ENCODE measurements around the gene TRPC4AP. TPM values are rescaled to one million over a fixed set of nuclear protein-coding genes. Genes with fewer than 3 reads are reported as not detected.
"Not testable (repeated sequence)": the region's sequence is repeated elsewhere in the genome, so short reads cannot be mapped to it uniquely, and the experiment has no call there.

TRPC4AP gene
- total and polyA plus RNA-seq, 2 donors, result 24.6 to 57.3 TPM

- peak in 1 of 9 donors; percentile 5 for DNase-seq (ENCODE audit: low read depth in 6 of 9, low spot score in 9 of 9)
- Histone ChIP-seq H3K9me3 (ENCODE audit: control insufficient read depth in 2 of 2, insufficient read depth in 1 of 2, low read length in 1 of 2) (no peaks in the 10 kb centered on the region), H3K36me3 (ENCODE audit: control insufficient read depth in 2 of 2, insufficient read depth in 2 of 2, low read length in 1 of 2) (peaks cover 4 to 12% of the 10 kb centered on the region in 2 donors), H3K4me1 (ENCODE audit: control insufficient read depth in 2 of 2, insufficient read depth in 2 of 2, low read length in 2 of 2) (peaks cover 12 to 28% of the 10 kb centered on the region in 2 donors), H3K4me3 (ENCODE audit: low read length in 2 of 2) (no peak overlapping the region), H3K27ac (ENCODE audit: low read depth in 1 of 2, low read length in 1 of 2) (no peak overlapping the region), H3K27me3 (ENCODE audit: control insufficient read depth in 2 of 2, insufficient read depth in 1 of 2, low read length in 1 of 2) (no peaks in the 10 kb centered on the region)
- 96% methylated on average over 2 of the region's 2 CpGs for WGBS
Measured at GRCh38 chr20:35088231-35089145, 4.1 kb downstream of the TRPC4AP start.

- H3K36me3 ChIP-seq (ENCODE audit: control insufficient read depth in 2 of 2, insufficient read depth in 2 of 2, low read length in 1 of 2), result peaks cover 4 to 12% of the 10 kb centered on the region in 2 donors
- no peaks in the 10 kb centered on the region for H3K27me3 ChIP-seq (ENCODE audit: control insufficient read depth in 2 of 2, insufficient read depth in 1 of 2, low read length in 1 of 2)
- WGBS, result 94% methylated on average over 5 of the region's 5 CpGs
- H3K4me1 ChIP-seq (ENCODE audit: control insufficient read depth in 2 of 2, insufficient read depth in 2 of 2, low read length in 2 of 2), result peaks cover 12 to 24% of the 10 kb centered on the region in 2 donors
- no peak overlapping the region for H3K27ac ChIP-seq (ENCODE audit: low read depth in 1 of 2, low read length in 1 of 2)
- H3K9me3 ChIP-seq (ENCODE audit: control insufficient read depth in 2 of 2, insufficient read depth in 1 of 2, low read length in 1 of 2), result no peaks in the 10 kb centered on the region
- H3K4me3 ChIP-seq (ENCODE audit: low read length in 2 of 2), result no peak overlapping the region
- no peak for DNase-seq (ENCODE audit: low read depth in 6 of 9, low spot score in 9 of 9)
Measured at GRCh38 chr20:35087791-35088190, 4.8 kb downstream of the TRPC4AP start.

DNA sequence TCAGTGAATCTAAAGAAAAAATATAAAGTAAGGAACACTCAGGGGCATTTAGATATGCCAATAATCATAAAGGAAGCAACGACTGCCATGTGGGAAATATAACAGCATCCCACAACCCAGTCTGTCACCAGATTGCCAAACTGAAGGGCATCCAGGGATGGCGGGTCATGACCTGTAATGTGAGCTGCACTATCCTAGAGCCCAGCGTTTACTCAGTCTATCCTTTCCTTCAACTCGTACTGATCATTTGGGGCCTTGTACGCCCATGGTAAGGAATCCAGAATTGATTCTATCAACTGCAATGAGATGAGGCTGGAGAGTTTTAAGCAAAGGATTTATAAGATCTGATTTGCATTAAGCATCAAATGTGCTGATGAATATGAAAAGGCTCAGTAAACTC lies 5.3 kb downstream of the TRPC4AP start:
- Histone ChIP-seq H3K27ac (ENCODE audit: low read depth in 1 of 2, low read length in 1 of 2) (no peak overlapping the region), H3K4me1 (ENCODE audit: control insufficient read depth in 2 of 2, insufficient read depth in 2 of 2, low read length in 2 of 2) (peaks cover 12 to 23% of the 10 kb centered on the region in 2 donors), H3K36me3 (ENCODE audit: control insufficient read depth in 2 of 2, insufficient read depth in 2 of 2, low read length in 1 of 2) (peaks cover 4 to 12% of the 10 kb centered on the region in 2 donors), H3K4me3 (ENCODE audit: low read length in 2 of 2) (no peak overlapping the region), H3K9me3 (ENCODE audit: control insufficient read depth in 2 of 2, insufficient read depth in 1 of 2, low read length in 1 of 2) (no peaks in the 10 kb centered on the region), H3K27me3 (ENCODE audit: control insufficient read depth in 2 of 2, insufficient read depth in 1 of 2, low read length in 1 of 2) (no peaks in the 10 kb centered on the region)
- 94% methylated on average over 5 of the region's 5 CpGs for WGBS
- no peak for DNase-seq (ENCODE audit: low read depth in 6 of 9, low spot score in 9 of 9)

- H3K27ac ChIP-seq (ENCODE audit: low read depth in 1 of 2, low read length in 1 of 2), result peak overlapping the region; percentile 52 to 77
- DNase-seq (ENCODE audit: low read depth in 6 of 9, low spot score in 9 of 9), result peak in 6 of 9 donors; percentile 33 to 77 (median 46)
- no peak overlapping the region for H3K4me3 ChIP-seq (ENCODE audit: low read length in 2 of 2)
- peaks cover 5 to 13% of the 10 kb centered on the region in 2 donors for H3K4me1 ChIP-seq (ENCODE audit: control insufficient read depth in 2 of 2, insufficient read depth in 2 of 2, low read length in 2 of 2)
- no peaks in the 10 kb centered on the region for H3K9me3 ChIP-seq (ENCODE audit: control insufficient read depth in 2 of 2, insufficient read depth in 1 of 2, low read length in 1 of 2)
- 92% methylated on average over 11 of the region's 11 CpGs for WGBS
- peaks cover 4 to 12% of the 10 kb centered on the region in 2 donors for H3K36me3 ChIP-seq (ENCODE audit: control insufficient read depth in 2 of 2, insufficient read depth in 2 of 2, low read length in 1 of 2)
- H3K27me3 ChIP-seq (ENCODE audit: control insufficient read depth in 2 of 2, insufficient read depth in 1 of 2, low read length in 1 of 2), result no peaks in the 10 kb centered on the region
Measured at GRCh38 chr20:35085477-35086225, 7.0 kb downstream of the TRPC4AP start.

DNA sequence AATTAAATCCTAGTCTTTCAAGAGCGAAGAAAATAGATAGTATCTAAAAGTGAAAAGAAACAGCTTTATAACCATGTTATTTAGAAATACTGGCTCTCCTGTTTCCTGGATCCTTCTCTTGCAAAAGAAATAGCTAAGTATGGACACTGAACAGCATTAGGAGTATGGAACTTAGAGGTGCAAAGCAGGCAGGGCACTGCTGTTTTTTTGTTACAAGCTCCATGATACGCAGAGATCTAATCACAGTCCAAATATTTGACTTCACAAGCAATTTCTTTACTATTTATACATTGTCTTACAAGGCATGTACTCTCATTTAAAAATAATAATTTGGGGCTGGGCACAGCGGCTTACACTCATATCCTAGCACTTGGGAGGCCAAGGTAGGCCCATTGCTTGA lies 7.6 kb downstream of the TRPC4AP start:
- Histone ChIP-seq H3K27ac (ENCODE audit: low read depth in 1 of 2, low read length in 1 of 2) (peak overlapping the region; percentile 31 to 77), H3K27me3 (ENCODE audit: control insufficient read depth in 2 of 2, insufficient read depth in 1 of 2, low read length in 1 of 2) (no peaks in the 10 kb centered on the region), H3K4me1 (ENCODE audit: control insufficient read depth in 2 of 2, insufficient read depth in 2 of 2, low read length in 2 of 2) (peaks cover 5 to 13% of the 10 kb centered on the region in 2 donors), H3K36me3 (ENCODE audit: control insufficient read depth in 2 of 2, insufficient read depth in 2 of 2, low read length in 1 of 2) (peaks cover 4 to 10% of the 10 kb centered on the region in 2 donors), H3K4me3 (ENCODE audit: low read length in 2 of 2) (no peak overlapping the region), H3K9me3 (ENCODE audit: control insufficient read depth in 2 of 2, insufficient read depth in 1 of 2, low read length in 1 of 2) (no peaks in the 10 kb centered on the region)
- 100% methylated on average over 3 of the region's 3 CpGs for WGBS
- DNase-seq (ENCODE audit: low read depth in 6 of 9, low spot score in 9 of 9), result no peak

GRCh38 chr20:35080348-35080642 lies 12.3 kb downstream of the TRPC4AP start:
- not testable (repeated sequence) for DNase-seq (ENCODE audit: low read depth in 6 of 9, low spot score in 9 of 9); H3K4me1 ChIP-seq (ENCODE audit: control insufficient read depth in 2 of 2, insufficient read depth in 2 of 2, low read length in 2 of 2); H3K27ac ChIP-seq (ENCODE audit: low read depth in 1 of 2, low read length in 1 of 2); H3K9me3 ChIP-seq (ENCODE audit: control insufficient read depth in 2 of 2, insufficient read depth in 1 of 2, low read length in 1 of 2); H3K27me3 ChIP-seq (ENCODE audit: control insufficient read depth in 2 of 2, insufficient read depth in 1 of 2, low read length in 1 of 2); H3K4me3 ChIP-seq (ENCODE audit: low read length in 2 of 2)
- 94% methylated on average over 5 of the region's 5 CpGs for whole genome bisulfite sequencing
- H3K36me3 ChIP-seq (ENCODE audit: control insufficient read depth in 2 of 2, insufficient read depth in 2 of 2, low read length in 1 of 2), result peaks cover 17 to 25% of the 10 kb centered on the region in 2 donors

GRCh38 chr20:35079472-35080347 lies 12.9 kb downstream of the TRPC4AP start:
- Histone ChIP-seq H3K36me3 (ENCODE audit: control insufficient read depth in 2 of 2, insufficient read depth in 2 of 2, low read length in 1 of 2) (peaks cover 17 to 19% of the 10 kb centered on the region in 2 donors), H3K4me1 (ENCODE audit: control insufficient read depth in 2 of 2, insufficient read depth in 2 of 2, low read length in 2 of 2) (no peaks in the 10 kb centered on the region), H3K27ac (ENCODE audit: low read depth in 1 of 2, low read length in 1 of 2) (no peak overlapping the region), H3K9me3 (ENCODE audit: control insufficient read depth in 2 of 2, insufficient read depth in 1 of 2, low read length in 1 of 2) (no peaks in the 10 kb centered on the region), H3K4me3 (ENCODE audit: low read length in 2 of 2) (no peak overlapping the region), H3K27me3 (ENCODE audit: control insufficient read depth in 2 of 2, insufficient read depth in 1 of 2, low read length in 1 of 2) (no peaks in the 10 kb centered on the region)
- DNase-seq (ENCODE audit: low read depth in 6 of 9, low spot score in 9 of 9), result no peak
- WGBS, result 92% methylated on average over 8 of the region's 8 CpGs

DNA sequence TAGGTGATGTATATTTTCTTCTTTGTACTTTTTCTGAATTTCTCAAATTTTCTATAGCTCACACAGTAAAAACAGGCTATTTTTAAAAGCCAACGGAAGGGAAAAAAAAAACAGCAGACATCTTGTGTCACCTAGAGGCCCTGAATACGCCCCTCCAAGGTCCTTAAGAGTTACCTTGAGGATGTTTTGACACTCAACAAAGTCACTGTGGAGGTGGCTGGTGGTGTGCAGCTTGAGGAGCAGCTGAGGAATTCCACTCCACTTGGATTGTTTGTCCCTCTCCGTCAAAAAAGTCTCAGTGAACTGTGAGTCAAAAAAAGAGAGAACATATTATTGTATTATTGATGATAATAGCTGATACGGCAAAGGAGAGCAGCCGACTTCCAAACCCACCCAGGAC lies 14.7 kb downstream of the TRPC4AP start:
- no peak for DNase-seq (ENCODE audit: low read depth in 6 of 9, low spot score in 9 of 9)
- H3K4me3 ChIP-seq (ENCODE audit: low read length in 2 of 2), result no peak overlapping the region
- H3K4me1 ChIP-seq (ENCODE audit: control insufficient read depth in 2 of 2, insufficient read depth in 2 of 2, low read length in 2 of 2), result no peaks in the 10 kb centered on the region
- 98% methylated on average over 5 of the region's 5 CpGs for WGBS
- no peak overlapping the region for H3K27ac ChIP-seq (ENCODE audit: low read depth in 1 of 2, low read length in 1 of 2)
- no peaks in the 10 kb centered on the region for H3K9me3 ChIP-seq (ENCODE audit: control insufficient read depth in 2 of 2, insufficient read depth in 1 of 2, low read length in 1 of 2)
- H3K27me3 ChIP-seq (ENCODE audit: control insufficient read depth in 2 of 2, insufficient read depth in 1 of 2, low read length in 1 of 2), result no peaks in the 10 kb centered on the region
- H3K36me3 ChIP-seq (ENCODE audit: control insufficient read depth in 2 of 2, insufficient read depth in 2 of 2, low read length in 1 of 2), result peaks cover 17 to 19% of the 10 kb centered on the region in 2 donors

Measured in thymus (tissue), 11 donors.